HG02759 (cell line): Measurements from ENCODE around the gene MAGEA11.
"Not testable (repeated sequence)": the region's sequence is repeated elsewhere in the genome, so short reads cannot be mapped to it uniquely, and the experiment has no call there.

ENCODE experiments used
- ATAC-seq: cut with Tn5 transposase; IDR thresholded peaks from one replicate; pipeline ENCODE4 v1.9.1; 2021; ENCODE audit warnings: mild to moderate bottlenecking, moderate library complexity; ENCODE audit not compliant: unreplicated experiment

The MAGEA11 gene

GRCh38 chrX:149717803-149718202 lies 5.9 kb downstream of the MAGEA11 start:
- ATAC-seq = no peak

- no peak for ATAC-seq
These were observed 6.9 kb downstream of the MAGEA11 start for GRCh38 chrX:149718757-149719156.

GRCh38 chrX:149720021-149720689 lies 8.3 kb downstream of the MAGEA11 start:
- ATAC-seq = no peak

- not testable (repeated sequence) for ATAC-seq
These were observed 9.4 kb downstream of the MAGEA11 start for GRCh38 chrX:149721241-149721640.

- no peak for ATAC-seq
These were observed 9.9 kb downstream of the MAGEA11 start for GRCh38 chrX:149721778-149722177.

- ATAC-seq = not testable (repeated sequence)
These were observed 11.8 kb downstream of the MAGEA11 start for GRCh38 chrX:149723583-149724118.

GRCh38 chrX:149727308-149727707 lies 15.4 kb downstream of the MAGEA11 start:
- not testable (repeated sequence) for ATAC-seq

GRCh38 chrX:149742269-149742668 lies 30.4 kb downstream of the MAGEA11 start:
- not testable (repeated sequence) for ATAC-seq

- ATAC-seq = not testable (repeated sequence)
These were observed 34.6 kb downstream of the MAGEA11 start for GRCh38 chrX:149746390-149747007.

GRCh38 chrX:149757206-149758067 lies 45.6 kb downstream of the MAGEA11 start:
- no peak for ATAC-seq

GRCh38 chrX:149758068-149758714 lies 46.3 kb downstream of the MAGEA11 start:
- ATAC-seq = no peak

- not testable (repeated sequence) for ATAC-seq
These were observed 46.8 kb downstream of the MAGEA11 start for GRCh38 chrX:149758715-149759078.

- ATAC-seq = no peak
These were observed 48.0 kb downstream of the MAGEA11 start for GRCh38 chrX:149759824-149760223.

- no peak for ATAC-seq
These were observed 49.1 kb downstream of the MAGEA11 start for GRCh38 chrX:149760965-149761364.

GRCh38 chrX:149761858-149762674 lies 50.2 kb downstream of the MAGEA11 start:
- not testable (repeated sequence) for ATAC-seq

GRCh38 chrX:149762696-149763614 lies 51.1 kb downstream of the MAGEA11 start:
- no peak for ATAC-seq
